Measurements from ENCODE around the gene GJD3. TPM values are rescaled to one million over a fixed set of nuclear protein-coding genes. Genes with fewer than 3 reads are reported as not detected.

The GJD3 gene
- total and polyA plus RNA-seq, 2 of the 4 experiments (the other 2 are of a cell fraction) = 0.10 TPM; not detected in 1

- no peak overlapping the region for H4K5ac ChIP-seq (ENCODE audit: low read depth, low read length)
- TF ChIP-seq SMC3 (IDR thresholded peaks at IDR 0.05; ENCODE audit: low read depth, low read length) = no peak
- no peak overlapping the region for H3K56ac ChIP-seq (ENCODE audit: extremely low read depth, insufficient read depth, low read length)
- H4K91ac ChIP-seq (ENCODE audit: insufficient read depth, low read depth, low read length) = no peak overlapping the region
- H2AK5ac ChIP-seq (ENCODE audit: low read depth, low read length) = no peak overlapping the region; the same call in 1 of the 2 replicates
- H3K27me3 ChIP-seq (ENCODE audit: control insufficient read depth, insufficient read depth, low read length) = no peaks in the 10 kb centered on the region
- no peak overlapping the region for H2BK120ac ChIP-seq (ENCODE audit: low read depth, low read length)
- H2BK20ac ChIP-seq (ENCODE audit: low read depth, low read length) = no peak overlapping the region
- no peak overlapping the region for H2BK5ac ChIP-seq (ENCODE audit: low read depth, low read length, poor library complexity, severe bottlenecking)
- dilution Hi-C loops (cut with HindIII; ENCODE audit: low sequenced_read_pairs, unreplicated experiment) = no loop called here
- H2AFZ ChIP-seq (replicated peaks; ENCODE audit: low read length, poor library complexity) = peak overlapping the region; percentile 43
- H3K14ac ChIP-seq (replicated peaks; ENCODE audit: low read depth, low read length) = no peak overlapping the region
- CTCF ChIA-PET = interaction anchor here (1.0 kb wide), 1 partner anchor 162 kb away, joined by 3 read pairs; no protein-coding TSS in a partner anchor
- no peak overlapping the region for H3K23ac ChIP-seq (ENCODE audit: low read depth, low read length)
- H3K4me2 ChIP-seq (ENCODE audit: low read depth, low read length) = no peak overlapping the region
- no peak overlapping the region for H2BK15ac ChIP-seq (ENCODE audit: low read depth, low read length)
- H3K27ac ChIP-seq (ENCODE audit: insufficient read depth, low read length) = no peak overlapping the region
- H3K79me1 ChIP-seq (ENCODE audit: low read depth in 1 of 2, low read length in 2 of 2) = no peaks in the 10 kb centered on the region
- H3K18ac ChIP-seq (ENCODE audit: low read depth, low read length) = no peak overlapping the region
- H3K9me1 ChIP-seq (ENCODE audit: insufficient read depth, low read length) = no peaks in the 10 kb centered on the region
- H3K9ac ChIP-seq (ENCODE audit: low read depth, low read length) = no peak overlapping the region
- no TSS peak for BruUV-seq (replicated peaks)
- no peak for ATAC-seq (ENCODE audit: low read depth)
- in situ Hi-C loops (cut with MboI; ENCODE audit: low sequenced_read_pairs) = loop anchor here (25.0 kb wide), 2 partner anchors 416 to 1291 kb away; partner anchors contain the start of genes KRT27 and KRT28
- H2AK9ac ChIP-seq (replicated peaks; ENCODE audit: low read depth, low read length, poor library complexity) = no peak overlapping the region
- no peak overlapping the region for H3K4ac ChIP-seq (ENCODE audit: low read depth, low read length)
- intact Hi-C loops (cut with micrococcal nuclease) = no loop called here
- DNase-seq = no peak
- no peak overlapping the region for H3K4me3 ChIP-seq (ENCODE audit: insufficient read depth, low read depth, low read length)
- H4K8ac ChIP-seq (ENCODE audit: low read depth in 2 of 2, low read length in 2 of 2) = no peak overlapping the region
- H4K20me1 ChIP-seq (ENCODE audit: insufficient read depth, low read length) = no peaks in the 10 kb centered on the region
- 0 out of 2 replicates have a peak, but pooled peaks cover 2% of the 10 kb centered on the region for H3K9me3 ChIP-seq (ENCODE audit: control insufficient read depth, insufficient read depth, low read length)
- H3K4me1 ChIP-seq (ENCODE audit: control insufficient read depth, insufficient read depth, low read length) = no peaks in the 10 kb centered on the region
- no peaks in the 10 kb centered on the region for H3K36me3 ChIP-seq (ENCODE audit: control insufficient read depth, insufficient read depth, low read length)
- POLR2A ChIA-PET (ENCODE audit: unreplicated experiment) = no interaction called here
- no CpG with 5 or more reads among the region's 16 CpGs for WGBS, 2 experiments (ENCODE audit: extremely low coverage in 2 of 2, insufficient read length in 1 of 2)
These were observed 6.9 kb upstream of the GJD3 start for GRCh38 chr17:40371261-40371929.
